GM19395 (cell line): Measurements from ENCODE around the gene LRMDA.

ENCODE experiments used
- ATAC-seq: cut with Tn5 transposase; IDR thresholded peaks from one replicate; pipeline ENCODE4 v1.9.1; 2021; ENCODE audit warnings: mild to moderate bottlenecking, moderate library complexity; ENCODE audit not compliant: unreplicated experiment

LRMDA gene

GRCh38 chr10:75470901-75471300 is 39.5 kb downstream of the LRMDA start:
- ATAC-seq, result no peak

- ATAC-seq, result no peak
Observed at GRCh38 chr10:75472685-75473084, 41.3 kb downstream of the LRMDA start.

- no peak for ATAC-seq
Observed at GRCh38 chr10:75474106-75474505, 42.7 kb downstream of the LRMDA start.

GRCh38 chr10:75475460-75476182 is 44.2 kb downstream of the LRMDA start:
- no peak for ATAC-seq

- no peak for ATAC-seq
Observed at GRCh38 chr10:75476569-75476968, 45.1 kb downstream of the LRMDA start.

GRCh38 chr10:75476985-75477384 is 45.6 kb downstream of the LRMDA start:
- no peak for ATAC-seq

GRCh38 chr10:75477680-75478079 is 46.3 kb downstream of the LRMDA start:
- ATAC-seq, result no peak

- no peak for ATAC-seq
Observed at GRCh38 chr10:75480374-75480773, 49.0 kb downstream of the LRMDA start.

- ATAC-seq, result no peak
Observed at GRCh38 chr10:75483188-75483587, 51.8 kb downstream of the LRMDA start.

- ATAC-seq, result no peak
Observed at GRCh38 chr10:75484717-75485116, 53.3 kb downstream of the LRMDA start.

GRCh38 chr10:75486591-75486990 is 55.2 kb downstream of the LRMDA start:
- no peak for ATAC-seq

- ATAC-seq, result no peak
Observed at GRCh38 chr10:75487087-75487754, 55.8 kb downstream of the LRMDA start.

- ATAC-seq, result no peak
Observed at GRCh38 chr10:75487755-75488125, 56.3 kb downstream of the LRMDA start.

- no peak for ATAC-seq
Observed at GRCh38 chr10:75492173-75492925, 60.9 kb downstream of the LRMDA start.

GRCh38 chr10:75493464-75493863 is 62.0 kb downstream of the LRMDA start:
- ATAC-seq, result no peak

GRCh38 chr10:75495434-75496190 is 64.2 kb downstream of the LRMDA start:
- ATAC-seq, result no peak

GRCh38 chr10:75496191-75496567 is 64.8 kb downstream of the LRMDA start:
- no peak for ATAC-seq

GRCh38 chr10:75497997-75498883 is 66.8 kb downstream of the LRMDA start:
- no peak for ATAC-seq

GRCh38 chr10:75498884-75499350 is 67.5 kb downstream of the LRMDA start:
- ATAC-seq, result no peak

GRCh38 chr10:75499556-75500160 is 68.2 kb downstream of the LRMDA start:
- no peak for ATAC-seq
